Panc1 (cell line): ENCODE data around the gene NRM. TPM values are rescaled to one million over a fixed set of nuclear protein-coding genes. Genes with fewer than 3 reads are reported as not detected.

Experiments used
- ATAC-seq: fragments of 200-7000 bp; cut with Tn5 transposase; 2 replicates; pipeline ENCODE4 v1.9.1; 2020; ENCODE audit warnings: mild to moderate bottlenecking, moderate library complexity
- BruUV-seq: library from RNA; stranded (reverse); fragments of 400-500 nt; replicated peaks from 2 replicates; lab custom pipeline; 2021; lab: Mats Ljungman, UMichigan
- CTCF ChIA-PET: fragments of 300-600 bp; sonication (Branson Sonifier 250); formaldehyde crosslinking; loops from one replicate; lab custom pipeline; 2022; ENCODE audit warnings: antibody characterized with exemption; lab: Charles Lee
- POLR2A ChIA-PET: fragments of 300-600 bp; sonication (Branson Sonifier 250); formaldehyde crosslinking; loops from one replicate; lab custom pipeline; 2022; ENCODE audit warnings: antibody characterized with exemption; lab: Charles Lee
- DNase-seq: peaks from one replicate; pipeline ENCODE4 v3.0.0-alpha.2; 2010; ENCODE audit warnings: low read depth, low spot score
- H3K27ac ChIP-seq: 2 replicates; pipeline ENCODE4 v1.5.1; 2011; ENCODE audit warnings: mild to moderate bottlenecking, low read length, inconsistent platforms
- H3K27me3 ChIP-seq: fragments of 200-500 bp; sonication (Bioruptor generic); 2 replicates; pipeline ENCODE4 v1.6.0; 2014; ENCODE audit warnings: low read length, inconsistent platforms; ENCODE audit not compliant: control insufficient read depth, insufficient read depth
- H3K36me3 ChIP-seq: fragments of 200-500 bp; sonication (Bioruptor generic); 2 replicates; pipeline ENCODE4 v1.5.1; 2014; ENCODE audit warnings: inconsistent platforms, mild to moderate bottlenecking, low read length, moderate library complexity; ENCODE audit not compliant: control insufficient read depth, insufficient read depth
- H3K4me1 ChIP-seq: 2 replicates; pipeline ENCODE4 v1.5.1; 2011; ENCODE audit warnings: inconsistent platforms, mild to moderate bottlenecking, low read length, moderate library complexity; ENCODE audit not compliant: control insufficient read depth, insufficient read depth
- H3K4me3 ChIP-seq, 2 experiments: 2 replicates each; pipeline ENCODE4 v1.5.1; 2011 to 2012; ENCODE audit warnings: low read depth in 2 of 2, low read length in 2 of 2, mild to moderate bottlenecking in 2 of 2, inconsistent platforms in 1 of 2, moderate library complexity in 1 of 2
- H3K9me3 ChIP-seq: fragments of 200-500 bp; sonication (Bioruptor generic); 2 replicates; pipeline ENCODE4 v1.5.1; 2014; ENCODE audit warnings: low read depth, mild to moderate bottlenecking, inconsistent platforms, low read length, moderate library complexity; ENCODE audit not compliant: control insufficient read depth, insufficient read depth
- POLR2AphosphoS5 ChIP-seq: IDR thresholded peaks from 2 replicates; pipeline ENCODE4 v1.6.1; 2012; ENCODE audit warnings: mild to moderate bottlenecking, low read depth, low read length, moderate library complexity
- SIN3A ChIP-seq: IDR thresholded peaks from 2 replicates; pipeline ENCODE4 v1.6.1; 2012; ENCODE audit warnings: low read depth, mild to moderate bottlenecking, low read length, moderate library complexity, borderline replicate concordance; ENCODE audit not compliant: insufficient read depth
- TCF7L2 ChIP-seq: IDR thresholded peaks from 2 replicates; pipeline ENCODE4 v1.6.1; 2011; ENCODE audit warnings: mild to moderate bottlenecking, low read depth, low read length, inconsistent platforms
- in situ Hi-C: cut with HindIII; loops from 2 replicates; pipeline ENCODE4 v1.10.0; 2016; ENCODE audit warnings: low sequenced_read_pairs, low pct_unique_long_range_greater_than_20kb
- intact Hi-C: fragments of 100-400 bp; cut with micrococcal nuclease; formaldehyde crosslinking; loops from one replicate; pipeline ENCODE4 v1.10.0; 2022; ENCODE audit not compliant: unreplicated experiment
- total RNA-seq: library from RNA; stranded (reverse); gene quantifications from one replicate; pipeline ENCODE4 v1.2.1, GENCODE V29; 2021; ENCODE audit not compliant: unreplicated experiment
- TF ChIP-seq, protein P1 (sequence below): fragments of 450-650 bp; IDR thresholded peaks from 2 replicates; pipeline ENCODE4 v1.5.1; 2017; ENCODE audit warnings: mild to moderate bottlenecking
- TF ChIP-seq, protein P2 (sequence below), 2 experiments: IDR thresholded peaks; 2 replicates each; pipeline ENCODE4 v1.6.1; 2011 to 2012; ENCODE audit warnings: low read depth in 2 of 2, control low read depth in 1 of 2, low read length in 1 of 2, mild to moderate bottlenecking in 1 of 2, moderate library complexity in 1 of 2; ENCODE audit not compliant: insufficient read depth in 1 of 2

NRM gene
- total RNA-seq, 1 experiment from 2014 or later = 21.9 TPM

DNA sequence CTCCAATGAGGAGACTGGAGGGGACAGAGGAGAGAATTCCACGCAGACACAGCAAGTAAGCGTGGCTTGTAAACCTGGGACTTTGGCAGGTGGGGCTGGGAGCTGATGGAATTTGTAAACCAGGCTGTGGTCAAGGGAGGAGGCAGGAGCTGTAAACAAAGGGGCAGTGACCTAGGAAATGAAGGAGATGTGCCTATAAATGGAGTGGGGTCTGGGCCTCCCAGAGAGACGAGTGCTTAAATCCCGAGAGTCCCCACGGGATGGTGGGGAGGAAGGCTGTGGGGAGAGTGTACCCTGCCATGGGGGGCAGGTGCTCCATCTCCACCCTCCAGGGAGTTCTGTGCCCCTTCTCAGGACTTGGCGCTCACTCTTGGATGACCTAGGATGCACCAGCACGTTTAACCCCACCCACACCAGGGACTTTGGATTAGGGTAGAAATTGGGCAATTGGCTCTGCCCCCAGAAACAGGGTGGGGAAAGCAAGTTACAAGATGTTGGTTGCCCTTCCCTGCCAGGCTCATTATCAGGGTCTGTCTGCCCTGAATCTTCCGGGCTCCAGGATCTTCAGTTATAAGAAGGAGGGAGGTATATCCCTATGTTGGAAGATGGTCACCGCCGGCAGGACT lies 14.0 kb downstream of the NRM start:
- ATAC-seq (no peak), DNase-seq (no peak)
- BruUV-seq = TSS peak; percentile 59
- Histone ChIP-seq H3K27me3 (no peaks in the 10 kb centered on the region), H3K36me3 (0 out of 2 replicates have a peak, but pooled peaks cover 2% of the 10 kb centered on the region), H3K4me3 (no peak overlapping the region), H3K4me1 (peaks cover 11% of the 10 kb centered on the region), H3K9me3 (no peaks in the 10 kb centered on the region), H3K27ac (no peak overlapping the region)
- CTCF ChIA-PET = interaction anchor here (0.7 to 0.9 kb wide), 2 partner anchors 51 to 530 kb away, joined by 3 read pairs; no protein-coding TSS in a partner anchor
- in situ Hi-C loops (no loop called here), intact Hi-C loops (loop anchor here (5.0 kb wide), 1 partner anchor 201 kb away; no protein-coding TSS in a partner anchor)
- POLR2A ChIA-PET = no interaction called here
- TF ChIP-seq, protein P1, sequence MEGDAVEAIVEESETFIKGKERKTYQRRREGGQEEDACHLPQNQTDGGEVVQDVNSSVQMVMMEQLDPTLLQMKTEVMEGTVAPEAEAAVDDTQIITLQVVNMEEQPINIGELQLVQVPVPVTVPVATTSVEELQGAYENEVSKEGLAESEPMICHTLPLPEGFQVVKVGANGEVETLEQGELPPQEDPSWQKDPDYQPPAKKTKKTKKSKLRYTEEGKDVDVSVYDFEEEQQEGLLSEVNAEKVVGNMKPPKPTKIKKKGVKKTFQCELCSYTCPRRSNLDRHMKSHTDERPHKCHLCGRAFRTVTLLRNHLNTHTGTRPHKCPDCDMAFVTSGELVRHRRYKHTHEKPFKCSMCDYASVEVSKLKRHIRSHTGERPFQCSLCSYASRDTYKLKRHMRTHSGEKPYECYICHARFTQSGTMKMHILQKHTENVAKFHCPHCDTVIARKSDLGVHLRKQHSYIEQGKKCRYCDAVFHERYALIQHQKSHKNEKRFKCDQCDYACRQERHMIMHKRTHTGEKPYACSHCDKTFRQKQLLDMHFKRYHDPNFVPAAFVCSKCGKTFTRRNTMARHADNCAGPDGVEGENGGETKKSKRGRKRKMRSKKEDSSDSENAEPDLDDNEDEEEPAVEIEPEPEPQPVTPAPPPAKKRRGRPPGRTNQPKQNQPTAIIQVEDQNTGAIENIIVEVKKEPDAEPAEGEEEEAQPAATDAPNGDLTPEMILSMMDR = no peak
- TF ChIP-seq TCF7L2 = no peak
- no peak for TF ChIP-seq SIN3A
- TF ChIP-seq POLR2AphosphoS5 = no peak
- TF ChIP-seq, protein P2, sequence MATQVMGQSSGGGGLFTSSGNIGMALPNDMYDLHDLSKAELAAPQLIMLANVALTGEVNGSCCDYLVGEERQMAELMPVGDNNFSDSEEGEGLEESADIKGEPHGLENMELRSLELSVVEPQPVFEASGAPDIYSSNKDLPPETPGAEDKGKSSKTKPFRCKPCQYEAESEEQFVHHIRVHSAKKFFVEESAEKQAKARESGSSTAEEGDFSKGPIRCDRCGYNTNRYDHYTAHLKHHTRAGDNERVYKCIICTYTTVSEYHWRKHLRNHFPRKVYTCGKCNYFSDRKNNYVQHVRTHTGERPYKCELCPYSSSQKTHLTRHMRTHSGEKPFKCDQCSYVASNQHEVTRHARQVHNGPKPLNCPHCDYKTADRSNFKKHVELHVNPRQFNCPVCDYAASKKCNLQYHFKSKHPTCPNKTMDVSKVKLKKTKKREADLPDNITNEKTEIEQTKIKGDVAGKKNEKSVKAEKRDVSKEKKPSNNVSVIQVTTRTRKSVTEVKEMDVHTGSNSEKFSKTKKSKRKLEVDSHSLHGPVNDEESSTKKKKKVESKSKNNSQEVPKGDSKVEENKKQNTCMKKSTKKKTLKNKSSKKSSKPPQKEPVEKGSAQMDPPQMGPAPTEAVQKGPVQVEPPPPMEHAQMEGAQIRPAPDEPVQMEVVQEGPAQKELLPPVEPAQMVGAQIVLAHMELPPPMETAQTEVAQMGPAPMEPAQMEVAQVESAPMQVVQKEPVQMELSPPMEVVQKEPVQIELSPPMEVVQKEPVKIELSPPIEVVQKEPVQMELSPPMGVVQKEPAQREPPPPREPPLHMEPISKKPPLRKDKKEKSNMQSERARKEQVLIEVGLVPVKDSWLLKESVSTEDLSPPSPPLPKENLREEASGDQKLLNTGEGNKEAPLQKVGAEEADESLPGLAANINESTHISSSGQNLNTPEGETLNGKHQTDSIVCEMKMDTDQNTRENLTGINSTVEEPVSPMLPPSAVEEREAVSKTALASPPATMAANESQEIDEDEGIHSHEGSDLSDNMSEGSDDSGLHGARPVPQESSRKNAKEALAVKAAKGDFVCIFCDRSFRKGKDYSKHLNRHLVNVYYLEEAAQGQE (IDR thresholded peaks at IDR 0.05; ENCODE audit: insufficient read depth in 1 of 2, low read depth in 2 of 2, low read length in 1 of 2) = no peak

DNA sequence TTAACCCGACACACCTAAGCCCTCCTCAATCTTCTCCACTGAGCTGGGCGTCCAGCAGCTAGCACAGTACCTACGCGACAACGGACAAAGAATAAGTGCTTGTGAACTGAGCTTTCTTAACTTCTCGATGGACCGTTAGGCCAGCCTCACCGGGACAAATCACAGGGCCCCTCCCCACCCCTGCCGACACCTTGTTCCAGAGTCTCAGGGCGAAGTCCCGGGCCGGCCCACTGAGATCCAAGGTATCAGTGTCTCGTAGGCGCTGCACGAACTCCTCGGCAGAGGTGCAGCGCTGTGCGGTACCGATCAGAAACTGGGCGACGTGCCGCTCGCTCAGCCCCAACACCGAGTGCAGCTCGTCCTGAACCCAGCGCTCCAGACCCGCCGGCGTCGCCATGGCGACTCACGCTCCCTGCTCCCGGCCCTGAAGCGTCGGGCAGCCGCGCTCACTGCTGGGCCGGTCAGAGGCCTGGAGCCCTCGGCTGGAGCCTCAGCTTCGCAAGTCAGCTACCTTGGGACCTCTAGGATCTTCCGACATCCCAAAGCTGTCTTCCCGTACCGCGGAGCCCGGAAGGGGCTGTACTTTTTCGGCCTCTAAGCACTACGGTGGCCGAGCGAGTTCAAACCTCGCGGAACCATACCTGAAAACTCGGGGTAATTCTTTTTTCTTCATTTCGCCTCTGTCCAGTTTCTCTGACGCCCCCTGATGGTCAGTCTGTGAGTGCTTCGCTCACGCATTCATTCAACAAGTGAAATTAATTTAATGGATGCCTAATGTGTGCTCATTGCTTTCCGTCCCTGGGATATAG lies 18.1 kb downstream of the NRM start, which contains the start of gene DHX16:
Gene DHX16, minus strand, starts transcription at position 562 of the 809 bp plus-strand sequence. Its CDS starts 165 bp downstream, at position 397.
- CTCF ChIA-PET = interaction anchor here (0.6 to 1.5 kb wide), 3 partner anchors 53 to 160 kb away, joined by 3 to 4 read pairs (median 4); no protein-coding TSS in a partner anchor
- POLR2A ChIA-PET = interaction anchor here (0.6 to 1.0 kb wide), 3 partner anchors 19 to 57 kb away, joined by 3 to 4 read pairs (median 4); no protein-coding TSS in a partner anchor
- Histone ChIP-seq H3K27ac (peak within 1 kb of the TSS; percentile 80), H3K9me3 (no peaks in the 10 kb centered on the region), H3K4me3 (peak within 1 kb of the TSS; percentile 85 to 99), H3K36me3 (peaks cover 5% of the 10 kb centered on the region; the same call in 1 of the 2 replicates), H3K27me3 (no peaks in the 10 kb centered on the region), H3K4me1 (no peaks in the 10 kb centered on the region)
- ATAC-seq (peak; percentile 91), DNase-seq (peak; percentile 96)
- intact Hi-C loops (no loop called here), in situ Hi-C loops (no loop called here)
- no TSS peak for BruUV-seq
- TF ChIP-seq TCF7L2 = no peak
- peak; percentile 85 for TF ChIP-seq SIN3A
- TF ChIP-seq, protein P1 = peak; percentile 94
- peak; percentile 82 for TF ChIP-seq POLR2AphosphoS5
- TF ChIP-seq, protein P2 (IDR thresholded peaks at IDR 0.05; ENCODE audit: insufficient read depth in 1 of 2, low read depth in 2 of 2, low read length in 1 of 2) = 0 out of 4 replicates have a peak, but pooled peaks of 1 of the 2 experiments have one; percentile 17
